ENCODE measurements around the gene SLC7A1.

SLC7A1 gene

DNA sequence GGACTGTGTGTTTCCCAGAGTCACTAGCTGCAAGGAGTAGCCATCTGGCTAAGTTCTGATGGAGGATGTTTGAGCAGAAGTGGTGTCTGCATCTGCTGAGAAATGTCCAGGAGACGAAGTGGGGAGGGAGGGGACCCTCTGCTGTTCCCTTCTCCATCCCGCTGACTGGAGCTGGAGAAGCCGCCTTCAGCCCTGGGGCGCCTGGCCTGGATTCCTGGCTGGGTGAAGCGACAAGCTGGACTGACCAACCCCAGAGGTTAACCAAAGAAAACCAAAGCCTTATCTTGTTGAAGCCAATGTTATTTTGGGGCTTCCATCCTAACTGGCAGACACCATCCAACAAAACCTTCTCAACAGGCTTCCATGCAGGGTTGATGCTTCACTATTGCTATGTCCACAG, 67.6 kb downstream of the SLC7A1 start:
- no peak for DNase-seq (ENCODE audit: low read depth)
- no peak for TF ChIP-seq CTCF (IDR thresholded peaks at IDR 0.05; ENCODE audit: low read length, missing control alignments)
- H3K4me3 ChIP-seq (replicated peaks; ENCODE audit: low read depth, low read length), result no peak overlapping the region

DNA sequence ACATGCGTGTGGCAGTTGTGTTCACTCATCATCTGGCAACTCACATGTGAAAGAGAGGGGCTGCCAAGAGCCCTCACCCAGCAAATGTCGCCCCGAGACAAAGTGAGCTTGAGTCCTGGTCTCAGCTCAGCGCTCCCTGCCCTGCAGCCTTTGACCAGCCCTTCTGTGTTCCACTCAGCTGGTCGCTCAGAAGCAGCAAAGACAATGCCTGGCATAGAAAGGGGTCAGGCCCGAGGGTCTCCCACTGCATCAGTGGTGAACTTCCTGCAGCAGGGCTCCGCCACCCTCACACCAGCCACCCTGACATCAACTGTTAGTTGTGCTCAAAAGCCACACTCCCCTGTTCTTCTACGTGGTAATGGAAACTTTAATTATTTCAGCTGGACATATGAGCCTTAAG, 68.0 kb downstream of the SLC7A1 start:
- no peak for DNase-seq (ENCODE audit: low read depth)
- H3K4me3 ChIP-seq (replicated peaks; ENCODE audit: low read depth, low read length), result no peak overlapping the region
- no peak for TF ChIP-seq CTCF (IDR thresholded peaks at IDR 0.05; ENCODE audit: low read length, missing control alignments)

- H3K4me3 ChIP-seq (replicated peaks; ENCODE audit: low read depth, low read length), result no peak overlapping the region
- DNase-seq (ENCODE audit: low read depth), result no peak
- TF ChIP-seq CTCF (IDR thresholded peaks at IDR 0.05; ENCODE audit: low read length, missing control alignments), result no peak
These were observed 68.7 kb downstream of the SLC7A1 start for GRCh38 chr13:29526741-29527140.

GRCh38 chr13:29525757-29526156, 69.7 kb downstream of the SLC7A1 start:
- no peak for TF ChIP-seq CTCF (IDR thresholded peaks at IDR 0.05; ENCODE audit: low read length, missing control alignments)
- DNase-seq (ENCODE audit: low read depth), result no peak
- no peak overlapping the region for H3K4me3 ChIP-seq (replicated peaks; ENCODE audit: low read depth, low read length)

GRCh38 chr13:29524641-29525040, 70.8 kb downstream of the SLC7A1 start:
- no peak for DNase-seq (ENCODE audit: low read depth)
- H3K4me3 ChIP-seq (replicated peaks; ENCODE audit: low read depth, low read length), result no peak overlapping the region
- TF ChIP-seq CTCF (IDR thresholded peaks at IDR 0.05; ENCODE audit: low read length, missing control alignments), result no peak

DNA sequence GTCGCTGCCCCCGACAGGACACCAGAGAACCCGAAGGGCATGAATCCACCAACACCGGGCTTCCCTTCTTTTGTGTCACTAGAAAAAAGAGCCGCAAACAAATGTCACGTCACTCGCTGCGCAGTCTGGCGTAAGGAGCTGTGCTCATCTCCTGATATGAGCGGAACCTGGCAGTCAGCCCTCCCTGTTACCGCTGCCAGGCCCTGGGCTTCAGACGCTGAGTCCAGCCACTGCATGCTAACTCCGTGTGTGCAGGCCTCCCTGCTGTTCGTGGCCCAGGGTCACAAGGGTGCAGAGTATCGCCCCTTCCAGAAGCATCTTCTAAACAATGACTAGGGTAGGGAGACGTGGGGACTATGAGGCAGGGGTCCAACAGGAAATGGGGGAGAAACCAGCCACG, 71.3 kb downstream of the SLC7A1 start:
- TF ChIP-seq CTCF (IDR thresholded peaks at IDR 0.05; ENCODE audit: low read length, missing control alignments), result no peak
- DNase-seq (ENCODE audit: low read depth), result peak; percentile 96
- no peak overlapping the region for H3K4me3 ChIP-seq (replicated peaks; ENCODE audit: low read depth, low read length)

DNA sequence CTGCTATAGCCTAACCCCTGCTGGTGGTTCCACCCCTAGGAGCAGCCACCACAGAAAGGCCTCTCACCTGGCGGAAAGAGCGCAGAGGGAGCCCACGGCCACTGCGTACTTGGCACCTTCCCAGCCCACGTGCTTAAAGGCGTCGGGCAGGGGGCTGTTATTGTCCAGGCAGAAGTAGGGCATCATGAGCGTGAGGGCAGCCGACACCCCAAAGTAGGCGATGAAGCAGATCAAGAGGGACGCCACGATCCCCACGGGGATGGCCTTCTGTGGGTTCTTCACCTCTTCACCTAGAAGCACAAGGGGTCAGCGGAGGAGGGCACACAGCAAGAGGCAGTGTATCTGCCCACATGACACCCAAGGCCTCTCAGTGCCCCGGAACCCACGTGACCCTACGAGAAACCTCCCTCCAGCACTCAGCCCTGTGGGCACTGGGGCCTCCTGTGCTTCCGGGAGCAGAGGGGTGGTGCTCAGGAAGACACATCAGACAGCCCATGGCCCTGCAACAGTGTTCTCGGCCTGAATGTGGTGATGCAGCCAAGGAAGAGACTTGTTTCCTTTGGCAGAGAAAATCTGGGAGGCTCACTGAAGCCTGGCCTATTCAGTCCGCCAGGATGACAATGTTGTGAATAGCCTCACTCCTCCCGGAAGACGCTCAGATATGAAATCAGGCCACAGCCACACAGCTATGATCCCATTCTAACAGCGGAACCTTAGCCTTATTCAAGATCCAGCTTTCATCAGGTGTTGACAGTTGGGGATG, 72.1 kb downstream of the SLC7A1 start:
- TF ChIP-seq CTCF (IDR thresholded peaks at IDR 0.05; ENCODE audit: low read length, missing control alignments), result peak; percentile 19
- no peak overlapping the region for H3K4me3 ChIP-seq (replicated peaks; ENCODE audit: low read depth, low read length)
- DNase-seq (ENCODE audit: low read depth), result peak; percentile 95
